GM13977 (cell line): ENCODE results near the gene SLC16A14.
A peak's percentile ranks its signal among the peaks of the same experiment; 100 is the strongest.

ENCODE experiments used
- DNase-seq: peaks from one replicate; pipeline ENCODE4 v3.0.0; 2012; ENCODE audit warnings: low spot score
- in situ Hi-C: fragments of 300-500 bp; cut with MboI; formaldehyde crosslinking; loops from one replicate; pipeline ENCODE4 v1.12.0; 2022; ENCODE audit warnings: low sequenced_read_pairs, low pct_unique_long_range_greater_than_20kb, mixed read lengths, inconsistent platforms; ENCODE audit not compliant: unreplicated experiment
- TF ChIP-seq, protein P1 (sequence below): IDR thresholded peaks from 2 replicates; pipeline ENCODE4 v1.5.1; 2012; ENCODE audit warnings: mild to moderate bottlenecking, control low read depth; ENCODE audit not compliant: insufficient read depth; ENCODE audit errors: extremely low read depth, missing control alignments

Gene SLC16A14

DNA sequence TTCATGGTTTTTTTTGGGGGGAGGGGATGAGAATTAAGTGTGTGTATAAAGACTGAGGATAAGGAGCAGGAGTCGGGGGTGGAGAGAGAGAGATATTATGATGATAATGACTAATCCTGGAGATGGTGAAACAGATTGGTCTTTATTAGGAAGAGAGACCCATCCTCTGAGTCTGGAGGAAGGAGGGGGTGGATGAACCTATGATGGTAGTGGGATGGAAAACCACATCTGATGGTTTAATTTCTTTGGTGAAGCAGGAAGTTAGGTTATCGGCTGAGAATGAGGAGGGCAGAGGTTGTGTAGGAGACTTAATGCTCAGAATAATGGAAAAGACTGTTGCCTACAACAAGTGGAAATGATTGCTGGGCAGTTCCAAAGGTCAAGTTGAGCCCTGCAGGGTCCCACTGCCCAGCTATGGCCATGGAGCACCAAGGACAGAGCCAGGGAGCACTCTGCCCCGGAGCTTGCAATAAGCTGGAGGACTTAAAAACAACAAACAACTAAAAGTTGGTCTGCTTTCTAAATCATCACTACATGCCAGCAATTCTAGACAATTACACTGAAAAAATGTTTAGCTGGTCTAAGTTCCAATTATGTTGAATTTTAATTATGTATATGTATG is 7.9 kb downstream of the SLC16A14 start:
- TF ChIP-seq, protein P1, sequence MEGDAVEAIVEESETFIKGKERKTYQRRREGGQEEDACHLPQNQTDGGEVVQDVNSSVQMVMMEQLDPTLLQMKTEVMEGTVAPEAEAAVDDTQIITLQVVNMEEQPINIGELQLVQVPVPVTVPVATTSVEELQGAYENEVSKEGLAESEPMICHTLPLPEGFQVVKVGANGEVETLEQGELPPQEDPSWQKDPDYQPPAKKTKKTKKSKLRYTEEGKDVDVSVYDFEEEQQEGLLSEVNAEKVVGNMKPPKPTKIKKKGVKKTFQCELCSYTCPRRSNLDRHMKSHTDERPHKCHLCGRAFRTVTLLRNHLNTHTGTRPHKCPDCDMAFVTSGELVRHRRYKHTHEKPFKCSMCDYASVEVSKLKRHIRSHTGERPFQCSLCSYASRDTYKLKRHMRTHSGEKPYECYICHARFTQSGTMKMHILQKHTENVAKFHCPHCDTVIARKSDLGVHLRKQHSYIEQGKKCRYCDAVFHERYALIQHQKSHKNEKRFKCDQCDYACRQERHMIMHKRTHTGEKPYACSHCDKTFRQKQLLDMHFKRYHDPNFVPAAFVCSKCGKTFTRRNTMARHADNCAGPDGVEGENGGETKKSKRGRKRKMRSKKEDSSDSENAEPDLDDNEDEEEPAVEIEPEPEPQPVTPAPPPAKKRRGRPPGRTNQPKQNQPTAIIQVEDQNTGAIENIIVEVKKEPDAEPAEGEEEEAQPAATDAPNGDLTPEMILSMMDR, result no peak
- in situ Hi-C loops, result no loop called here
- no peak for DNase-seq

DNA sequence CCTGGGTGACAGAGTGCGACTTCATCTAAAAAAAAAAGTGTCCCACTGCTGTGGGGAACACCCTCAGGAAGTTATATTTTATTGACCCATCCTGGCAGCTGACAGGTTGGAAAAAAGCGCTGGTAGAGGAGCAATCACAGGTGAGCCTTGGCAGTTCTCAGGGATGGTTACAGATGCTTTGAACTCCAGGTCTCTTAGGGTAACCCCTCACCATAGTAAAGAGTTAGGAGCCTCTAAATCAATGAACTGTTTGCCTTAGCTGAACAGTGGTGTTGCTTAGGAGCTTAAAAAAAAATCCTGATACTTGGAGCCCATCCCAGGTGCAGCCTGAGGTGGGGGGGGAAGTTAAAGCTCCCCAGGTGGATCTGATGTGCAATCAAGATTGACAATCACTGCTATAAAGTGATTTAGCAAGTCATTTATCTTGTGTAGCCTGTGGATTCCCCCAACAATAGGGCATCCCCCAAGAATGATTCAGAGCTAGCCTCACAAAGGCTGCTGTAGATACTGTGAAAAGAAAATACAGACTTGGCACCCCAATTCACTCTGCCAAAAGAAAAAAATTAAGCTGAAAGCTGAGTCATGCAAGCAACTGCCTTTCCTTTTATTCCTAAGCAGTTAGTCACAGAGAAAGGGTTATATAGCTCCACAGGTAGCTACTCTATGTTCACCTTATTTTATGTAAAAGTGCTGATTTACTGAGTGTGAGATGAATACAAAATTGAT is 14.8 kb downstream of the SLC16A14 start:
- TF ChIP-seq, protein P1, result no peak
- DNase-seq, result peak; percentile 25
- in situ Hi-C loops, result no loop called here

DNA sequence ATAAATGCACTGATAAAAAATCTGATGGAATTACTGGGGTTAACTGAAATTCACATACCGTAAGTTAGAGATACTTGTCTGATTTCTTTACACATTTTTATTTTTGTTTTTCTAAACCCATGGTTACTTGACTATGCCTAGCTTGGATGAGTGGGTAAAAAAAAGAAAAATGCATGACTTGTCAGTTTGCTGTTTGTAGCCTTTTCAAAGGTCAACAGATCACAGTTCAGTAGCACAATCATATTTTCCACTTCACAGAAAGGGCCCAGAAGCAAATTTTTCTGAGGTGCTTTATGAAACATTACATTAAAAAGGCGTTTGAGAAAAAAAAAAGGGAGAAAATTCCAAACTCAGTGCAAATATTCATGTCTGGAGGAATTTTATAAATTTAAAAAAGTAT is 16.4 kb downstream of the SLC16A14 start:
- TF ChIP-seq, protein P1, result no peak
- no peak for DNase-seq
- in situ Hi-C loops, result no loop called here

DNA sequence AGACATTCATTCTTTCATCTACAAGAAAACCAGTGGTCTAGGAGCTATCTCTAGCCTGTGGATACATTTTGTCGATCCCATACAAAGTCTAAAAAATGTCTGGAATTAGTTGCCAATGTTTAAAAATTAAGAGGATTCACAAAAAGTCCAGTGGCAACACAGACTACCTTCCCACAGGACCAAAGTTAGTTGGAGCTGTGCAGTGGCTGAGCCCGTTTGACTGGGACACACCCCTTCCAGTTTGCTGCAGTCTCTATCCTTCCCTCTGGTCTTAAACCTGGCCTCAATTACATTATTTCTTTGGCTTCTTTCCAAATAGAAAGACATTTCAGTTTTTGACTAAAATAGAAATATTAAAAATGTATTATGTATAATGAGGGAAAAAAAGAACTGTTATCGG is 18.6 kb downstream of the SLC16A14 start:
- TF ChIP-seq, protein P1, result no peak
- in situ Hi-C loops, result no loop called here
- no peak for DNase-seq

DNA sequence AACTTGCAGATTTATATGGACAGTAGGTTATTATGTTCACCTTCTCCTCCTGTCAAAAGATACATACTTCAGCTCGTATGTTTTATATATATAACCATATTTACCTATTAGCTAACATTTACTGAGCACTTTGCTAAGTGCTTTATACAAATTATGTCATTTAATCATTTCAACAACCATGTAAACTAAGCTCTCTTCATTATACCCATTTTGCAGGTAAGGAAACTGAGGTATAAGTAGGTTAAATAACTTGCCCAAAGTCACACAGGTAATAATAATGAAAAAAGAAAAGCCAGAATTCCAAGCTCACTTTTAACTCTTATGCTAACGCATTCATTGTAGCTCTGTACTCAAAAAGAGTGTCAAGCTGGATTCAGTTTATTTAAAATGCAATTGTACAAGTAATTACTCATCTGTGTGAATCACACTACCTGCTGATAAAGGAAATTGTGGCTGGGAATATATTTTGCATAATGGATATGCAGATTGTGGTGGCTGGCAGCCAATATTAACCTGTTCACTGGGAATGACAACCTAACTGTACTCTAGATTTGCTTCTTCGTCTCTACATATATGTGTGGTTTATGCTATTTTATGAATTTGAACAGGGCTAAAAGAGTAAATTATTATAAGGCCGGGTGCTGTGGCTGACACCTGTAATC is 20.6 kb downstream of the SLC16A14 start:
- TF ChIP-seq, protein P1, result no peak
- no peak for DNase-seq
- in situ Hi-C loops, result no loop called here

DNA sequence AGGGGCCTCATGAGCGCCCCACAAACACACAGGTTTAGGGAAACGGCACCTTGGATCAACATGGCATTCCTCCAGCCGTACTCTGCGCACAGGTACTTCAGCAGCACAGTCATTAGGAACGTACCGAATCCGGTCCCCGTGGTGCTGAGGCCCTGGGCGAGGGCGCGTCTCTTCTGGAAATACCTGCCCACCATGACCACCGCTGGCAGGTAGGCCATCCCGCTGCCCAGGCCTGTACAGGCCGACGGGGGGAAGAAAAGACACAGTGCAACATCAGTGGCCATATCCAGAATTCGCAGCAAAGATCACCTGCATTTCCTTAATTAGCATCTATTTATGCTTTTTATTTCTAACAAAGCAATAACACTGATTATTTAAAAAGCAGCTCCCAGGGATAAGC is 22.2 kb downstream of the SLC16A14 start:
- no peak for DNase-seq
- TF ChIP-seq, protein P1, result no peak
- in situ Hi-C loops, result no loop called here
